GM12864 (cell line): ENCODE results near the gene TSPAN11.

Experiments
- DNase-seq: peaks from one replicate; pipeline ENCODE4 v3.0.0-alpha.2; 2011; ENCODE audit warnings: low read depth
- H3K4me3 ChIP-seq: 2 replicates; pipeline ENCODE4 v1.5.1; 2011; ENCODE audit warnings: mild to moderate bottlenecking, low read depth, low read length, control low read depth
- CTCF ChIP-seq: IDR thresholded peaks from 2 replicates; pipeline ENCODE4 v1.5.1; 2011; ENCODE audit warnings: low read depth, mild to moderate bottlenecking, moderate library complexity, low read length, control low read depth, inconsistent platforms; ENCODE audit errors: missing control alignments

Gene TSPAN11

GRCh38 chr12:30955214-30955613, 28.7 kb downstream of the TSPAN11 start:
- TF ChIP-seq CTCF = no peak
- no peak overlapping the region for H3K4me3 ChIP-seq

GRCh38 chr12:30959110-30959710, 32.7 kb downstream of the TSPAN11 start:
- TF ChIP-seq CTCF = no peak
- DNase-seq = no peak
- no peak overlapping the region for H3K4me3 ChIP-seq

More at GRCh38 chr12:30955214-30955613, 28.7 kb downstream of the TSPAN11 start:
- DNase-seq = no peak

- no peak for TF ChIP-seq CTCF
- no peak for DNase-seq
- no peak overlapping the region for H3K4me3 ChIP-seq
These were observed 33.2 kb downstream of the TSPAN11 start for GRCh38 chr12:30959778-30960177.

GRCh38 chr12:30961030-30961429, 34.5 kb downstream of the TSPAN11 start:
- no peak for DNase-seq
- no peak overlapping the region for H3K4me3 ChIP-seq
- TF ChIP-seq CTCF = no peak

GRCh38 chr12:30962047-30962446, 35.5 kb downstream of the TSPAN11 start:
- no peak overlapping the region for H3K4me3 ChIP-seq
- DNase-seq = no peak
- no peak for TF ChIP-seq CTCF

GRCh38 chr12:30963709-30964564, 37.4 kb downstream of the TSPAN11 start:
- TF ChIP-seq CTCF = no peak
- no peak overlapping the region for H3K4me3 ChIP-seq
- DNase-seq = no peak
